SK-N-SH (cell line): ENCODE data around the gene SNRPA1. TPM values are rescaled to one million over a fixed set of nuclear protein-coding genes. Genes with fewer than 3 reads are reported as not detected.

Source experiments
- CTCF ChIA-PET: fragments of 300-600, 350-600 bp; formaldehyde crosslinking; extraction: SDS; loops from one replicate; lab custom pipeline; 2021; lab: Yijun Ruan, JAX
- POLR2A ChIA-PET: fragments of 350-600 bp; sonication (Branson Sonifier 250); formaldehyde crosslinking; extraction: SDS; loops from one replicate; lab custom pipeline; 2020; ENCODE audit warnings: antibody characterized with exemption, inconsistent platforms; lab: Yijun Ruan, JAX
- DNase-seq: peaks from one replicate; pipeline ENCODE4 v3.0.0; 2012
- H2AFZ ChIP-seq: fragments of 200-600 bp; sonication (generic); 2 replicates; pipeline ENCODE4 v1.8.1; 2016; ENCODE audit warnings: antibody characterized with exemption, mild to moderate bottlenecking, low read depth
- H3F3A ChIP-seq: fragments of 200-600 bp; sonication (generic); replicated peaks from 2 replicates; pipeline ENCODE3; 2016; ENCODE audit warnings: antibody characterized with exemption, mild to moderate bottlenecking; ENCODE audit not compliant: insufficient read depth
- H3K27ac ChIP-seq, 2 experiments: fragments of 200-500 bp in 1 of 2; fragments of 200-600 bp in 1 of 2; sonication (Bioruptor generic) in 1 of 2; sonication (generic), shearing (Covaris generic) in 1 of 2; 2 replicates each; pipeline versions ENCODE4 v1.5.1 to v1.6.1; 2014 to 2016; ENCODE audit warnings: low read depth in 2 of 2, inconsistent platforms in 1 of 2, low read length in 1 of 2, mild to moderate bottlenecking in 1 of 2, mixed read lengths in 1 of 2
- H3K27me3 ChIP-seq: fragments of 200-600 bp; sonication (generic), shearing (Covaris generic); 2 replicates; pipeline ENCODE4 v1.6.1; 2016; ENCODE audit warnings: mixed run types; ENCODE audit not compliant: insufficient read depth
- H3K36me3 ChIP-seq, 2 experiments: fragments of 200-500 bp in 1 of 2; fragments of 200-600 bp in 1 of 2; sonication (Bioruptor generic) in 1 of 2; sonication (generic) in 1 of 2; replicated peaks in 1 of 2; 2 replicates each; pipeline versions ENCODE3 to v1.5.1; 2014 to 2016; ENCODE audit warnings: low read length in 1 of 2, mild to moderate bottlenecking in 1 of 2; ENCODE audit not compliant: insufficient read depth in 2 of 2, control insufficient read depth in 1 of 2
- H3K4me1 ChIP-seq, 2 experiments: fragments of 200-500 bp in 1 of 2; fragments of 200-600 bp in 1 of 2; sonication (Bioruptor generic) in 1 of 2; sonication (generic), shearing (Covaris generic) in 1 of 2; 2 replicates each; pipeline versions ENCODE4 v1.5.1 to v1.6.1; 2014 to 2016; ENCODE audit warnings: low read depth in 1 of 2, low read length in 1 of 2, mixed run types in 1 of 2; ENCODE audit not compliant: insufficient read depth in 2 of 2, control insufficient read depth in 1 of 2
- H3K4me2 ChIP-seq: fragments of 200-600 bp; sonication (generic), shearing (Covaris generic); 2 replicates; pipeline ENCODE4 v1.6.1; 2017; ENCODE audit warnings: mixed run types
- H3K4me3 ChIP-seq, 2 experiments: fragments of 200-500 bp in 1 of 2; fragments of 200-600 bp in 1 of 2; sonication (Bioruptor generic) in 1 of 2; sonication (generic), shearing (Covaris generic) in 1 of 2; 2 replicates each; pipeline versions ENCODE4 v1.5.1 to v1.8.1; 2014 to 2016; ENCODE audit warnings: low read depth in 2 of 2, inconsistent platforms in 1 of 2, low read length in 1 of 2, mild to moderate bottlenecking in 1 of 2, mixed read lengths in 1 of 2, moderate library complexity in 1 of 2
- H3K79me2 ChIP-seq: fragments of 200-600 bp; sonication (generic); 2 replicates; pipeline ENCODE4 v1.8.1; 2017; ENCODE audit warnings: mild to moderate bottlenecking; ENCODE audit not compliant: insufficient read depth
- H3K9ac ChIP-seq: fragments of 200-600 bp; sonication (generic); 2 replicates; pipeline ENCODE4 v1.6.1; 2017; ENCODE audit warnings: mixed run types
- H3K9me2 ChIP-seq: fragments of 200-600 bp; sonication (generic); 2 replicates; pipeline ENCODE4 v1.6.1; 2017; ENCODE audit warnings: mixed run types
- H3K9me3 ChIP-seq: fragments of 200-600 bp; sonication (generic); 2 replicates; pipeline ENCODE4 v1.6.1; 2017; ENCODE audit warnings: mixed run types, mild to moderate bottlenecking, moderate library complexity
- H4K20me1 ChIP-seq: fragments of 200-600 bp; sonication (generic); 2 replicates; pipeline ENCODE4 v1.6.1; 2017; ENCODE audit warnings: mild to moderate bottlenecking, mixed run types; ENCODE audit not compliant: insufficient read depth
- ELF1 ChIP-seq: IDR thresholded peaks from 2 replicates; pipeline ENCODE4 v1.4.0; 2012
- EZH2phosphoT487 ChIP-seq: fragments of 200-600 bp; sonication (generic); IDR thresholded peaks from 2 replicates; pipeline ENCODE4 v1.6.1; 2017; ENCODE audit warnings: low read depth, mixed run types, mild to moderate bottlenecking, antibody characterized with exemption, moderate library complexity, borderline replicate concordance
- FOSL2 ChIP-seq: IDR thresholded peaks from 2 replicates; pipeline ENCODE4 v1.4.0; 2012; ENCODE audit warnings: low read depth, mild to moderate bottlenecking, moderate library complexity, borderline replicate concordance
- FOXJ3 ChIP-seq: sonication (generic); formaldehyde crosslinking; IDR thresholded peaks from 2 replicates; pipeline ENCODE4 v1.5.1; 2020; ENCODE audit warnings: mild to moderate bottlenecking, missing genetic modification reagents
- FOXM1 ChIP-seq: IDR thresholded peaks from 2 replicates; pipeline ENCODE4 v1.4.0; 2012; ENCODE audit warnings: low read depth, mild to moderate bottlenecking
- GATA2 ChIP-seq: sonication (generic); formaldehyde crosslinking; IDR thresholded peaks from 2 replicates; pipeline ENCODE4 v1.5.0; 2020; ENCODE audit warnings: mild to moderate bottlenecking, missing genetic modification reagents
- IRF3 ChIP-seq: fragments of 150-350 bp; IDR thresholded peaks from 2 replicates; pipeline ENCODE4 v1.6.1; 2016; ENCODE audit warnings: mild to moderate bottlenecking, low read depth, low read length
- JUND ChIP-seq: IDR thresholded peaks from 2 replicates; pipeline ENCODE4 v1.4.0; 2012
- MEF2A ChIP-seq: IDR thresholded peaks from 2 replicates; pipeline ENCODE4 v1.4.0; 2012; ENCODE audit warnings: low read depth, borderline replicate concordance
- MXI1 ChIP-seq: IDR thresholded peaks from 2 replicates; pipeline ENCODE4 v1.6.1; 2012; ENCODE audit warnings: mild to moderate bottlenecking, low read depth, low read length, improper control_type of control experiment
- NRF1 ChIP-seq: IDR thresholded peaks from 2 replicates; pipeline ENCODE4 v1.6.1; 2012; ENCODE audit warnings: low read depth, mild to moderate bottlenecking, low read length
- RCOR1 ChIP-seq: fragments of 150-350 bp; IDR thresholded peaks from 2 replicates; pipeline ENCODE4 v1.6.1; 2017; ENCODE audit warnings: antibody characterized with exemption, low read length
- REST ChIP-seq: IDR thresholded peaks from 2 replicates; pipeline ENCODE4 v1.6.1; 2012; ENCODE audit warnings: mild to moderate bottlenecking, low read depth, low read length, moderate library complexity
- SIN3A ChIP-seq: IDR thresholded peaks from 2 replicates; pipeline ENCODE4 v1.6.1; 2012; ENCODE audit warnings: low read depth, mild to moderate bottlenecking, low read length, moderate library complexity, borderline replicate concordance
- SMC3 ChIP-seq: IDR thresholded peaks from 2 replicates; pipeline ENCODE4 v1.6.1; 2012; ENCODE audit warnings: low read depth, low read length, improper control_type of control experiment
- TAF1 ChIP-seq: IDR thresholded peaks from 2 replicates; pipeline ENCODE4 v1.6.1; 2012; ENCODE audit warnings: low read depth, mild to moderate bottlenecking, low read length, moderate library complexity, borderline replicate concordance
- USF1 ChIP-seq: IDR thresholded peaks from 2 replicates; pipeline ENCODE4 v1.4.0; 2012; ENCODE audit warnings: low read depth, borderline replicate concordance
- USF2 ChIP-seq: fragments of 150-350 bp; IDR thresholded peaks from 2 replicates; pipeline ENCODE4 v1.6.1; 2017; ENCODE audit warnings: antibody characterized with exemption, low read length, low read depth, borderline replicate concordance
- YY1 ChIP-seq: IDR thresholded peaks from 2 replicates; pipeline ENCODE4 v1.4.0; 2012; ENCODE audit warnings: low read depth, mild to moderate bottlenecking
- WGBS: methylation state at CpG from one replicate; pipeline ENCODE4 v1.1.6; 2017; ENCODE audit warnings: low lambda C conversion rate; 5-methylcytosine and 5-hydroxymethylcytosine counted together
- polyA plus RNA-seq, 3 experiments: library from polyadenylated mRNA; depleted of rRNA; stranded (reverse); fragments of >200 nt; gene quantifications; 2 replicates each; pipeline ENCODE4 v1.2.3, GENCODE V29; 2012

The SNRPA1 gene
- polyA plus RNA-seq, 1 of the 3 experiments (the other 2 are of a cell fraction), result 62.3 TPM

- CTCF ChIA-PET, result no interaction called here
- WGBS, result 45% methylated on average over 6 of the region's 7 CpGs
Observed at GRCh38 chr15:101337976-101338375, 42.9 kb upstream of the SNRPA1 start.

More at GRCh38 chr15:101337976-101338375, 42.9 kb upstream of the SNRPA1 start:
- no peaks in the 10 kb centered on the region for H3K9me3 ChIP-seq
- TF ChIP-seq FOXJ3 (CRISPR knock-in tag), result no peak
- TF ChIP-seq NRF1, result no peak
- no peak for TF ChIP-seq MEF2A
- no peak for TF ChIP-seq ELF1
- TF ChIP-seq FOXM1, result no peak
- no peak for TF ChIP-seq TAF1
- no peak for TF ChIP-seq REST
- no peak for TF ChIP-seq GATA2 (CRISPR knock-in tag)
- no peak for TF ChIP-seq MXI1
- no peak for TF ChIP-seq FOSL2
- TF ChIP-seq SIN3A, result no peak
- no peak for TF ChIP-seq RCOR1
- TF ChIP-seq USF1, result no peak
- no peak for TF ChIP-seq IRF3
- TF ChIP-seq EZH2phosphoT487, result no peak
- TF ChIP-seq USF2, result no peak
- no peak for TF ChIP-seq YY1
- TF ChIP-seq JUND, result no peak
- no peak for TF ChIP-seq SMC3
- POLR2A ChIA-PET, result no interaction called here
- H3K9me2 ChIP-seq, result no peaks in the 10 kb centered on the region
- no peaks in the 10 kb centered on the region; a peak in 2 of 4 replicates for H3K4me1 ChIP-seq
- H3K79me2 ChIP-seq, result no peaks in the 10 kb centered on the region
- no peak for DNase-seq
- H4K20me1 ChIP-seq, result no peaks in the 10 kb centered on the region
- no peak overlapping the region for H2AFZ ChIP-seq
- no peak overlapping the region for H3K9ac ChIP-seq
- no peak overlapping the region for H3K4me2 ChIP-seq
- no peak overlapping the region for H3K4me3 ChIP-seq
- no peaks in the 10 kb centered on the region for H3K36me3 ChIP-seq
- H3F3A ChIP-seq, result peaks cover under 1% of the 10 kb centered on the region
- no peaks in the 10 kb centered on the region; the same call in 1 of the 2 replicates for H3K27me3 ChIP-seq
- no peak overlapping the region for H3K27ac ChIP-seq
